Measurements from ENCODE around the gene SNIP1. TPM values are rescaled to one million over a fixed set of nuclear protein-coding genes. Genes with fewer than 3 reads are reported as not detected.

Gene SNIP1
- total and polyA plus RNA-seq, 2 of the 8 experiments (the other 6 are each of a cell fraction or from before 2014, with no cell fraction given) = 3.7 to 15.7 TPM

DNA sequence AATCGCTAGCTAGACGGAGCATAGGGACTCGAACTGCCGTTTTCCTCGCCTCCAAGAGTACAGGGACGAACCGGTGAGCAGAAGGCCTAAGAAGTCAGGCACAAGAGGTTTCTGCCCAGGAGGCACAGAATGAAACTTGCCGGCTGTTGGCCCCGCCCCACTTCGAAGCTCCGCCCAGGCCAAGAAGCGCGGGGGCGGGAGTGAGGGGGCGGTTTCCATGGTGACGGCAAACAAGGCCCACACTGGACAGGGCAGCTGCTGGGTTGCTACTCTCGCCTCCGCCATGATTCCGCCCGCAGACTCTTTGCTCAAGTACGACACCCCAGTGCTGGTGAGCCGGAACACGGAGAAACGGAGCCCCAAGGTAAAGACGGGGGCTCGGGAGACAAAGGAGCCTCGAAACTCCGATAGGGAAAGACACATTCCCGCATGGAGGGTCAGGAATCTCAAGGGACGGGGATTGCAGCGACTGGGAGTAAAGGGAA lies 2.7 kb upstream of the SNIP1 start, which contains the start of gene DNALI1:
Gene DNALI1, plus strand, starts transcription at position 229 of the 485 bp plus-strand sequence. Its CDS starts 55 bp downstream, at position 284.
- Histone ChIP-seq H3K56ac (replicated peaks; ENCODE audit: insufficient read length, low read depth, low read length) (no peak within 1 kb of the TSS), H2BK12ac (ENCODE audit: low read depth, low read length) (peak within 1 kb of the TSS; percentile 55; the same call in 1 of the 2 replicates), H3K79me2 (ENCODE audit: control insufficient read depth in 1 of 2, insufficient read depth in 2 of 2, low read length in 2 of 2) (peaks cover 8 to 16% of the 10 kb centered on the region in 2 experiments; a peak in 3 of 4 replicates), H2BK20ac (ENCODE audit: low read length) (no peak within 1 kb of the TSS), H2AFZ (ENCODE audit: low read length) (peak within 1 kb of the TSS; percentile 74), H3K4me2 (ENCODE audit: insufficient read depth in 1 of 2, low read depth in 2 of 2, low read length in 2 of 2) (peak within 1 kb of the TSS; percentile 80 to 89), H3K4ac (replicated peaks; ENCODE audit: insufficient read length, low read depth, low read length) (no peak within 1 kb of the TSS), H2BK5ac (ENCODE audit: low read depth, low read length) (0 out of 2 replicates have a peak within 1 kb of the TSS, but pooled peaks have one; percentile 4), H3K27me3 (replicated peaks in 1 of 4; ENCODE audit: control insufficient read depth in 3 of 4, extremely low read depth in 1 of 4, insufficient read depth in 3 of 4, low read length in 3 of 4) (no peaks in the 10 kb centered on the region), H4K20me1 (replicated peaks in 1 of 2; ENCODE audit: control insufficient read depth in 1 of 2, insufficient read depth in 2 of 2, low read length in 2 of 2) (peaks cover 0 to 7% of the 10 kb centered on the region in 2 experiments), H2AK5ac (ENCODE audit: low read depth, low read length) (peak within 1 kb of the TSS; percentile 10; the same call in 1 of the 2 replicates), H3K4me1 (replicated peaks in 1 of 4; ENCODE audit: control insufficient read depth in 3 of 4, insufficient read depth in 4 of 4, low read length in 3 of 4) (peaks cover 3 to 13% (median 5%) of the 10 kb centered on the region in 4 experiments), H3K9me3 (ENCODE audit: insufficient read depth in 2 of 2, low read depth in 1 of 2, low read length in 1 of 2) (0 out of 4 replicates have a peak, but pooled peaks cover 0 to 2% of the 10 kb centered on the region in 2 experiments), H2BK15ac (ENCODE audit: low read length) (0 out of 2 replicates have a peak within 1 kb of the TSS, but pooled peaks have one; percentile 63), H3K14ac (ENCODE audit: insufficient read length) (no peak within 1 kb of the TSS), H4K91ac (replicated peaks; ENCODE audit: insufficient read length, low read length) (peak within 1 kb of the TSS; percentile 22), H4K5ac (ENCODE audit: insufficient read length, low read depth, low read length) (peak within 1 kb of the TSS; percentile 26), H3K18ac (ENCODE audit: extremely low read depth, low read length) (peak within 1 kb of the TSS; percentile 53; the same call in 1 of the 2 replicates), H3K27ac (ENCODE audit: low read depth, low read length) (peak within 1 kb of the TSS; percentile 11; the same call in 1 of the 2 replicates), H3K79me1 (ENCODE audit: low read depth, low read length) (peaks cover 4% of the 10 kb centered on the region; the same call in 1 of the 2 replicates), H3K9ac (replicated peaks in 1 of 4; ENCODE audit: extremely low read depth in 1 of 4, low read depth in 3 of 4, low read length in 3 of 4) (peak within 1 kb of the TSS in 3 of 4 experiments; percentile 41 to 73 (median 71); a peak in 5 of 7 replicates), H3K23me2 (ENCODE audit: low read depth, low read length) (peaks cover 6% of the 10 kb centered on the region; the same call in 1 of the 2 replicates), H3K23ac (ENCODE audit: insufficient read length) (no peak within 1 kb of the TSS), H3K36me3 (ENCODE audit: control insufficient read depth in 2 of 4, insufficient read depth in 4 of 4, low read length in 3 of 4) (no peaks in the 10 kb centered on the region; a peak in 1 of 8 replicates), H2BK120ac (replicated peaks; ENCODE audit: low read depth, low read length) (no peak within 1 kb of the TSS), H4K8ac (ENCODE audit: extremely low read depth, insufficient read depth, low read length) (peak within 1 kb of the TSS; percentile 84), H3K4me3 (ENCODE audit: extremely low read depth in 1 of 4, insufficient read depth in 2 of 4, low read depth in 3 of 4, low read length in 4 of 4) (peak within 1 kb of the TSS; percentile 53 to 68 (median 61); a peak in 7 of 8 replicates)
- WGBS, 2 experiments (ENCODE audit: extremely low coverage in 1 of 2, insufficient coverage in 1 of 2, insufficient read length in 1 of 2, insufficient replicate concordance in 2 of 2, low coverage in 1 of 2, low lambda C conversion rate in 2 of 2, missing lambda C conversion rate in 1 of 2) = 7% methylated on average over 31 of the region's 31 CpGs; no CpG with 5 or more reads in 1 of the 2 experiments
- DNase-seq (ENCODE audit: low read depth in 1 of 2, low spot score in 2 of 2) (peak; percentile 70 to 98), FAIRE-seq (no peak)
- POLR2A ChIA-PET (ENCODE audit: partially characterized antibody) = interaction anchor here (0.6 to 1.4 kb wide), 7 partner anchors 16 to 370 kb away, joined by 3 to 6 read pairs (median 3); partner anchors contain the start of gene CDCA8
- CTCF ChIA-PET (ENCODE audit: partially characterized antibody) = interaction anchor here (0.6 to 1.9 kb wide), 2 partner anchors 42 to 231 kb away, joined by 3 to 6 read pairs; partner anchors contain the start of gene MEAF6
- TF ChIP-seq SIN3A (conservative IDR thresholded peaks at IDR 0.05 in 1 of 2, IDR thresholded peaks at IDR 0.05 in 1 of 2; ENCODE audit: low read depth in 1 of 2, low read length in 2 of 2) (peak in 1 of 2 experiments; percentile 87; a peak in 1 of 4 replicates), MAX (IDR thresholded peaks at IDR 0.05) (peak; percentile 85), GABPA (IDR thresholded peaks at IDR 0.05; ENCODE audit: borderline replicate concordance, insufficient read depth, low read length) (no peak), YY1 (IDR thresholded peaks at IDR 0.05; ENCODE audit: low read depth, low read length) (peak; percentile 90), KDM4A (IDR thresholded peaks at IDR 0.05; ENCODE audit: low read depth, low read length, severe bottlenecking) (peak; percentile 67), CREB1 (IDR thresholded peaks at IDR 0.05) (peak; percentile 45; the same call in 1 of the 2 replicates), SAP30 (IDR thresholded peaks at IDR 0.05; ENCODE audit: insufficient read depth, insufficient replicate concordance, low read length) (no peak), EGR1 (IDR thresholded peaks at IDR 0.05; ENCODE audit: borderline replicate concordance, low read depth, low read length) (peak; percentile 100), HDAC6 (IDR thresholded peaks at IDR 0.05; ENCODE audit: low read depth, low read length) (no peak), POLR2A (IDR thresholded peaks at IDR 0.05; ENCODE audit: control extremely low read depth in 1 of 2, low read depth in 2 of 2, low read length in 2 of 2) (peak; percentile 24 to 63)
- TF ChIP-seq, protein P1, sequence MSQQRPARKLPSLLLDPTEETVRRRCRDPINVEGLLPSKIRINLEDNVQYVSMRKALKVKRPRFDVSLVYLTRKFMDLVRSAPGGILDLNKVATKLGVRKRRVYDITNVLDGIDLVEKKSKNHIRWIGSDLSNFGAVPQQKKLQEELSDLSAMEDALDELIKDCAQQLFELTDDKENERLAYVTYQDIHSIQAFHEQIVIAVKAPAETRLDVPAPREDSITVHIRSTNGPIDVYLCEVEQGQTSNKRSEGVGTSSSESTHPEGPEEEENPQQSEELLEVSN (IDR thresholded peaks at IDR 0.05) = peak; percentile 73
